OCI-LY7 (cell line): ENCODE results near the gene CAPN14.

Experiments
- CTCF ChIP-seq: fragments of 200-600 bp; sonication (generic); conservative IDR thresholded peaks from 2 replicates; pipeline ENCODE4 v1.5.1; 2014; ENCODE audit warnings: mild to moderate bottlenecking, antibody characterized with exemption, low read length, moderate library complexity, mixed read lengths
- EZH2phosphoT487 ChIP-seq: fragments of 200-600 bp; sonication (generic); IDR thresholded peaks from 2 replicates; pipeline ENCODE4 v1.6.1; 2018; ENCODE audit warnings: low read depth, borderline replicate concordance, mild to moderate bottlenecking, mixed run types, antibody characterized with exemption, low read length, moderate library complexity, mixed read lengths

GRCh38 chr2:31226266-31226665, 9.0 kb upstream of the CAPN14 start:
- no peak for TF ChIP-seq CTCF
- no peak for TF ChIP-seq EZH2phosphoT487
